GM18511 (cell line): Measurements from ENCODE around the gene TECPR2.
A peak's percentile ranks its signal among the peaks of the same experiment; 100 is the strongest.
"Not testable (repeated sequence)": the region's sequence is repeated elsewhere in the genome, so short reads cannot be mapped to it uniquely, and the experiment has no call there.

Experiments used
- ATAC-seq: cut with Tn5 transposase; IDR thresholded peaks from one replicate; pipeline ENCODE4 v1.9.1; 2021; ENCODE audit warnings: mild to moderate bottlenecking, moderate library complexity; ENCODE audit not compliant: unreplicated experiment

TECPR2 gene

DNA sequence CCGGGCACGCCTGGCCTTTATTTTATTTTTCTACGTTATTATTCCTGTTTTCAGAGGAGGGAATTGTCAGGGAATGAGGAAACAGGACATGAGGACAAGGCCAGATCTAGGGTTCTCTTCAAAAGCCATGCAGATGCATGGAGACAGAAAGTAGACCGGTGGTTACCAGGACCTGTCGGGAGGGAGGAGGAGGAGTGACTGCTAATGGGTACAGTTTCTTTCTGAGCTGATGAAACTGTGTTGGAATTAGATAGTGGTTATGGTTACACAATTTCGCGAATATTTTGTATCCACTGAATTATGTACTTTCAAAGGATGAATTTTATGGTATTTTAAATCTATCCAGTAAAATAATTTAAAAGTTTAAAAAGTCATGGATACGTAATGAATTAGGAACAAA is 31.9 kb upstream of the TECPR2 start:
- no peak for ATAC-seq

DNA sequence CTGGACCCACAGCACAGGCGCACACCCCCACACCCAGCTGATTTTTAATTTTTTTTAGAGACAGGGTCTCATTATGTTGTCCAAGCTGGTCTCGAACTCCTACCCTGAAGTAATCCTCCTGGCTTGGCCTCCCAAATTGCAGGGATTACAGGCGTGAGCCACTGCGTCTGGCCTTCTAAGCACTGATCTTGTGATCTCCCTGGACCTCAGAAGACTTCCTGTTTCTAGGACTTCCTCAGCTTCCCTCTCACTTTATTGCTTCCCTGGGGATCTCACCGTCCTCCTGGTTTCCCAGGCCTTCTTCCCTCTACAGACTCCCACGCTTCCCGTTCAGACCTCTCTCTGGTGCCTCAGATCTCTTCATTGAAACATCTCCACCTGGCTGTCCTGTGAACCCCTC is 29.4 kb upstream of the TECPR2 start:
- ATAC-seq = no peak

DNA sequence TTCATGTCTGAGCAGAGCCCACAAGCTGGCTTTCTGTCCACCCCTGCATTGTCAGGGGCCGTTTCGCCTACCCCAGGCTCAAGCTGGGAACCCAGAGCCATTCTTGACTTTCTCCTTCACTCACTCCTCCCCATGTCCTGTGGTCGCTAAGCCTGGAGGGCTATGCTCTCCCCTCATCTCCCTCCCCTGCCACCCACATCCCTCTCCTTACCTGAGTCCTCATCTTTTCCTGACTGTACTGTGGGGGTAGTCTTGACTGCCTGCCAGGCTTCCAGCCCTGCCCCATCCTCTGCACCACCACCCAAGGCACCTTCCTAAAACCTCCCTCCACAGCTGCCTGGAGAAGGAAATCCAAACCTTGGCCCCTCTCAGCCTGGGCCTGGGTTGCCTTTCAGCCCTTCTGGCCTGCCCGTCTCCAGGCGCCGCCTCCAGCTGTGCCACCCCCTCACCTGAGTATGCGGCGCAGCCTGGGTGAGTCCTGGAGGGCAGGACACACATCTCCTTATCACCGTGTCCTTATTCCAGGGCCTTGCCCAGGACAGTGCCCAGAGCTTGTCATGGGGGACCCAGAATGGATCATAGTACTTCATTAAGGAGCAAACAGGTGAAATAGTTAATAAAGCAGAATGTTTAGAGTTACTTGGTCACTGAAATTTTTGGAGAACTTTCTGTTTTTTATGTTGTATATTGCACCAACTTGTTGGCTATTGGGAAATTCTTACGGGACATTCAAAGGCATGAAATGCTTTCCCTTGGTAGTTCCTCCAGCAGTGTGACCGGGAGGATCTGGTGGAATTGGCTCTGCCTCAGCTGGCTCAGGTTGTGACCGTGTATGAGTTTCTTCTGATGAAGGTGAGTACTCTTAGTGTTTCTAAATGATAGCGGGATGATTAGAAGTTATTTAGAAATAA is 28.7 kb upstream of the TECPR2 start:
- ATAC-seq = no peak

DNA sequence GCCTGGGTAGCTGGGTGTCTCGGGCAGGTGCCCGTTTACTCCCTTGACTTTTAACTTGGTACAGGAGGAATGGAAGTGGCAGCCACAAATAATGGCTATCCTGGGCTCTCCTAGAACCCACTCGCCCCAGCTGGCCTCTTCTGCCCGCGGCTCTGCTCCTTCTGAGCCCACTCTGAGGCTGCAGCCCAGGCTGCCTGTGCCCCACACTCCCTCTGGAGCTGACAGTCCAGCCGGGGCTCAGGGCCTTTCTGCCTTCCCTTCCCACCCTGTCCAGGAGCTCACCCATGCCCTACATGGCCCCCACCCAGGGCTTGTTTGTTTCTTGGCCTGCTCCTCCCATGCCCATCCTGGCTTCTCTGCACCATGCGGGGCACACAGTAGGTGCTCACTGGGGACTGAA is 27.6 kb upstream of the TECPR2 start:
- ATAC-seq = no peak

DNA sequence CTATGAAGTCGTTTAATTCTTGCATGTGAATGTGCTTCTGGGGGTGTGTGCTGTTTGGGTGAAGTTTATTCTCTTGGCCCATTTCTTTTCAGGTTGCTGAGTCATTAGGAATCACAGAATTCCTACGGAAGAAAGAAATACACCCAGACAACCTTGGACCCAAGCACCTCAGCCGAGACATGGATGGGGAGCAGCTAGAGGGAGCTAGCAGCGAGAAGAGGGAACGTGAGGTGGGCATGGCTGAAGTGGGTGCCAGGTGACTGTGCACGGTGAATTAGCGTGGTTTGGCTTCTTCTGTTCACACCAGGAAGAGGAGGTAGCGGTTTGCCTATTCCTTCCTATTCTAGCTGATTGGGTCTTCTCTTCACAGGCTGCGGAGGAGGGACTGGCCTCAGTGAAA is 24.0 kb upstream of the TECPR2 start:
- ATAC-seq = no peak

DNA sequence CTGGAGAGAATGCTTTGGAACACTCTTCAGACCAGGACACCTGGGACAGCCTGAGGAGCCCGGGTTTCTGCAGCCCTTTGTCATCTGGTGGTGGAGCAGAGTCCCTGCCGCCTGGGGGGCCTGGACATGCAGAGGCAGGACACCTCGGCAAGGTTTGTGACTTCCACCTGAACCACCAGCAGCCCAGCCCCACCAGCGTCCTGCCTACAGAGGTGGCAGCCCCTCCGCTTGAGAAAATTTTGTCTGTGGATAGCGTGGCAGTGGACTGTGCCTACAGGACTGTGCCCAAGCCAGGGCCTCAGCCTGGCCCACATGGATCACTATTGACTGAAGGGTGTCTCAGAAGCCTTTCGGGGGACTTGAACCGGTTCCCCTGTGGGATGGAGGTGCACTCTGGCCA is 21.2 kb upstream of the TECPR2 start:
- ATAC-seq = no peak

DNA sequence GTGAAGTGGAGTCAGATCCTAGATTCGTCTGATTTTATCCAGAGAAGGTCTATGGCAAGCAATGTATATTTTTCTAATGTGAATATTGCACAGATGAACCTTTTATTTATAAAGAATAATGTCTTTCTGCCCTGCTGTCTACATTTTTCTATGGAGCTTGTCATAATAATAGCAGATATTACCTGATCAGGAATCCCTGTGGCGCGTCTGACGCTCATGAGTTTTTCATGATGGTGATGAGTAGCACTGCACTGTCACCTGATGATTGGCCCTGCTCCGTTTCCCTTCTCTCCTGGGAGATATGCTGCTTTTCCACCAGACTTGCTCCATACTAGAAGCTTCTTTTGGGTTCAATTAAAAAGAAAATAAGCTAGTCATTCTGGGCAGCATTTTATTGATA is 20.5 kb upstream of the TECPR2 start:
- ATAC-seq = no peak

DNA sequence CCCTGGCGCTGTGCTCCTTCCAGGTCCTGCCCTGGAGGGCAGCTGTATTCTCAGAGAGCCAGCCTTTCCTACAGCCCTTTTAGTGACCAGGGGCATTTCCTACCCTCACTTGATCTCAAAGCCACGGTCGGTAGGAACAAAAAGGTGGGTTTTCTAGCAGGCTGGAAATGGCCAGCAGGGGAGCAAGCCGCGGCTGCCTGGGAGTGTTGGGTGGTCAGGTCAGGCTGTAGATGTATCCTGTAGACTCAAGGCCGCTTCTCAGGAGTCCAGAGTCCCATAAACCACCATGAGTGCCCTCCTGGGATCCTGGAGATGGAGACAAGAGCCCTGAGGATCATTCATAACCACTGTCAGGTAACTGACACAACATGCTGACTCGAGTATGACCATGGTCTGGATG is 18.7 kb upstream of the TECPR2 start:
- ATAC-seq = no peak

DNA sequence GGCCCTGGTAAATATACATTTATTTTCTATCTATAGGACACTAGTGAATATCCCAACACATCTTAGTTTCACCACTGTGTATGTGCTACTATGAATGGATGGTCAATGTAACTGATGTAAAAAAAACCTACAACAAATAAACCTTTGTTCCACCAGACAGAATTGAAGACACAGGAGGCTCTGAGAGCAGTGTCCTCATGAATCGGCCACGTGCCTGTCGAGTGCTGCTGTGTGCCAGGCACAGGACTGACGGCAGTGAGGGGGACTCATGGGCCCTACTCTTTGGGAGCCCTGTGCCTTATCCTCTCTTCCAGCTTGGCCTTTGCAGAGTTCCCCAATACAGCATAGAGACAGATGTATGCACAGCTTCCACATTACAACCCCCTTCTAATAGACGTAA is 18.3 kb upstream of the TECPR2 start:
- no peak for ATAC-seq

DNA sequence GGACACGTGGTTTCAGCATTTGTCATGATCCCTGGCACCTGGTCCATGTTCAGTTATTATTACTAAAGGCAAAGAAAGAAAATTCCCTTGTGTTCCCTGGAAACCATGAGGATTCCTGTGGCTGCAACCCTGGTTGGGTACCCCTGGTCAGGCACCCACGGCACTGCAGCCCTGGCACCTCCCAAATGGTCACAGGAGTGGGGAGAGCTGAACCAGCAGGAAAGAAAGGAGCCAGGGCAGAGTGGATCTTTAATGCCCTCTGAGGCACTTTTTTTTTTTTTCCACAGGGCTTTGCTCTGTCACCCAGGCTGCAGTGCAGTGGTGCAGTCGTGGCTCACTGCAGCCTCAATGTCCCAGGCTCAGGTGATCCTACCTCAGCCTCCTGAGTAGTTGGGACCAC is 17.5 kb upstream of the TECPR2 start:
- no peak for ATAC-seq

DNA sequence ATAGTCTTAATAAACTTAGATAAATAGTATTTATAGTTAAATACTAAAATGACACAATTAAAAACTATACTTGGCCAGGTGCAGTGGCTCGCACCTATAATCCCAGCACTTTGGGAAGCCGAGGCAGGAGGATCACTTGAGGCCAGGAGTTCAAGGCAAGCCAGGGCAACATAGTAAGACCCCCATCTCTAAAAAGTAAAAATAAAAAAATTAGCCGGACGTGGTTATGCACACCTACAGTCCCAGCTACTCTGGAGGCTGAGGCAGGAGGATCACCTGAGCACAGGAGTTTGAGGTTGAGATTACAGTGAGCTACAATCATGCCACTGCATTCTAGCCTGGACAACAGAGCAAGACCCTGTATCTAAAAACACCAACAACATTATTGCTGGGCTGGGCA is 16.1 kb upstream of the TECPR2 start:
- no peak for ATAC-seq

DNA sequence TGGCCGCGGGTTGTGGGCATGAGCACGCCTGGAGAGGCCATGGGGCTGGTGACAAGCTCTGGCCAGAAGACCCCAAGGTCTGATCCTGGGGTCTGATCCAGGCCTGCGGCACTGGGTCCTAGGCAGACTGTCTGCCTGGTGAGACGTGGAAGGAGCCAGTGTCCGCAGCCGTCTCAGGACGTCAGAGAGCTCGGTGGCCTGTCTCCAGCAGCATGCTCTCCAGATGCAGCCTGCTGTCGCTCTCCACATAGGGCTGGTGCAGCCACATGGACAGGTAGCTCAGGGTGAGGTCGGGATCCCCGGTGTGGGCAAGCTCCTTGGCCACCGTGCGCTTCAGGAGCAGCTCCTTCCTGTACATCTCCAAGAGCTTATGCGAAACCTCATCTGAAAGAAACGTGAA is 14.4 kb upstream of the TECPR2 start:
- no peak for ATAC-seq

DNA sequence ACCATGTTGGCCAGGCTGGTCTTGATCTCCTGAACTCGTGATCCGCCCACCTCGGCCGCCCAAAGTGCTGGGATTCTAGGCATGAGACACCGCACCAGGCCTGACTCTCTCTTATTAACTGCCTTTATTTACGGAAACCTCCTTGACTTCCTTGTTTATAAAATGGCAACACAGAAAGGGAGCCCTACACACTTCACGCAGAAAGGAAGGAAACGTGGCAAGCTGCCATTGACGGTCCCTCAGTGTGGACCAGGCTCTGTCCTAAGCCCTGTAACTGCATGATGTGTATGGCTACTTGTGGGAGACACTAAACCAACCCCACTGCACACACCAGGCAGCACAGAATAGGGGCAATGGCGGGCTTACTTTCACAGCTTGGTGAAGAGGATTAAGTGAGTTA is 11.7 kb upstream of the TECPR2 start:
- no peak for ATAC-seq

DNA sequence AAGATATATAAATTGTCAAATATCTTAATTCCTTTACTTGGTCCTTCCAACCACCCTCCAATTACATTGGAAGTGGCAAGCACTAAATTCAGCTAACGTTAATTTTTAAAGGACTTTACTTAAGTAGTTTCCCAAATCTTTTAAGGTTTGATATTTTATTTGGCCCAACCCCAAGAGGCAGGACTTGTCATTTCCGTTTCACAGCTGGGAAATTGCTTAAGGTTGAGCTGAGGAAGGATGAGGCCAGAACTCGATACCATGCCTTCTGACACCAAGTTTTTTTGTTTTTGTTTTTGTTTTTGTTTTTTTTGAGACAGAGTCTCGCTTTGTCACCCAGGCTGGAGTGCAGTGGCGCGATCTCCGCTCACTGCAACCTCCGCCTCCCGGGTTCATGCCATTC is 11.1 kb upstream of the TECPR2 start:
- ATAC-seq = not testable (repeated sequence)

DNA sequence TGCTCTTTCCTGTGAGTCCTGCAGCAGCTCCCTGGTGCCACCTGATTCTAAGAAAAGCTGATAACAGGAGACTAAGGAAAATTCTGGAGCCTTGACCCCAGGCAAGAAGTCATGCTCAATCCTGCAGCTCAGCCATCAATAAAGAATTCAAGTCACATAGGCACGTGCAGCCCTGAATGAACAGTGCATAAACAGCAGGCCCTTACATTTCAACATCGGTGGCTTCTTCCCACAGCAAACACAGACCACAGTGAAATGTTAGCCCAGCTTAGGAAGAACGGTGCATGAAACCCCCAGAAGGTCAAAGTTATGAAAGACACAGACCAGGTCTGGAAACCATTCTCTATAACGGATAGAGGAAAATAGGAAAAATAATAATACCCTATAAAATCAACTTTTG is 10.5 kb upstream of the TECPR2 start:
- ATAC-seq = no peak

DNA sequence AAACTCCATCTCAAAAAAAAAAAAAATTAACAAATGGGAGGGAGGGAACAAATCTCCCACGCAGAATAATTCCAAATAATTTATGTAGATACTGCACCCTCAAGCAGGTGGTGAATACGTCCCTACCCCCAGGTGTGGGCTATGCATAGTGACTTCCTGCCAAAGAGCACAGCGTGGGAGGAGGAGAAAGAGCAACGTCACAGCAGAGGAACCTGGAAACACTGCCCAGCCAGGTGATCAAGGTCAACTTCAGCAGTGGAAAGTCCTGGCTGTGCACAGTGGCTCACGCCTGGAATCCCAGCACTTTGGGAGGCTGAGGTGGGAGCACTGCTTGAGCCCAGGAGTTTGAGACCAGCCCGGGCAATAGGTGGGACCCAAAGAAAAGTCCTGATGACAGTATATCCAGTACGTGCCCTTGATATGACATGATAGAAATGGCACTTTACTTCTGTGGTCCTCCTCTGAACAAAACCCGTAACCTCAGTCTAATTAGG is 9.6 kb upstream of the TECPR2 start:
- no peak for ATAC-seq

DNA sequence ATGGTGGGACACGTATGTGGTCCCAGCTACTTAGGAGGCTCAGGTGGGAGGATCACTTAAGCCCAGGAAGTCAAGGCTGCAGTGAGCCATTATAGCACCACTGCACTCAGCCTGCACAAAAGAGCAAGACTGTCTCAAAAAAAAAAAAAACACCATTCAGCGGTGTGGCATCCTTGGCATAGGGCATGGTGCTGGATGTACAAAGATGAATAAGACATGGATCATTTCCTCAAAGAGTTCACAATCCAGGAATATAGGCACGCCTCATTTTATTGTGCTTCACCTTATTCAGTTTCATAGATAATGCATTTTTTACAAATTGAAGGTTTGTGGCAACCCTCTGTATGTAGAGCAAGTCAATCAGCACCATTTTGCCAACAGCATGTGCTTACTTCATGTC is 6.5 kb upstream of the TECPR2 start:
- ATAC-seq = no peak

DNA sequence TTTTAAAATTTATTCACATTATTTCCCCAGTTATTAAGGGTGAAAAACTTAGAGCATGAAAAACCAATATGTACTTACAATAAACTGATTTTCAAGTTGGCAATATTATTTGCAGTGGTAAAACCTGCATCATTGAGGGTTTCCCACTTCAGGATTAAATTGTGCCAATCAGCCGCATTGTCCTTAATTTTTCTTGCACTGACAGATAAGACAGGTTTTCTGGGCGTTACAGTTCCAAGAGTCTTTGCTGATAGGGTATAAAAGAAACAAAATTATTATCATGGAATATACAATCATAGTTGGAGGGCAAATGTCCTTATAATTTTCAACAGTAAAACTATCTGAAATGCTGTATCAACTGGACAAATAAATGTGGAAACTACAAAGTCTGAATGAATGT is 3.4 kb upstream of the TECPR2 start:
- no peak for ATAC-seq

DNA sequence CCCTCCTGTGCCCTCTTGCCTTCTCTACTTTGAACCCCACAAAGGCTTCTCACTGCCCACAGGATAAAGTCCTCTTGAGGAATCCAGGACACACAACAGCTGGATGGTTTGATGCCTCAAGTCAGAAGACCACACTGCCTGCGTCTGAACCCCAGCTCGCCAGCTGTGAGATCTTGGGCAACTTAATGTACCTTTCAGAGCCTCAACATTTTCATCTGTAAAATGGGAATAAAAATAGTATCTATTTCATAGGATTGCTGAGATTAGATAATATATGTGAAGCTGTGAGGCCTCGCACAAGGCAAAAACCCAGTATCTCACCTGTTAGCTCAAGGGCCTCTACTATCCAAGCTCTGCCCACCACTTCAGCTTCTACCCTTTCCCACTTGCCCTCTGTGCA is 2.4 kb upstream of the TECPR2 start:
- no peak for ATAC-seq

DNA sequence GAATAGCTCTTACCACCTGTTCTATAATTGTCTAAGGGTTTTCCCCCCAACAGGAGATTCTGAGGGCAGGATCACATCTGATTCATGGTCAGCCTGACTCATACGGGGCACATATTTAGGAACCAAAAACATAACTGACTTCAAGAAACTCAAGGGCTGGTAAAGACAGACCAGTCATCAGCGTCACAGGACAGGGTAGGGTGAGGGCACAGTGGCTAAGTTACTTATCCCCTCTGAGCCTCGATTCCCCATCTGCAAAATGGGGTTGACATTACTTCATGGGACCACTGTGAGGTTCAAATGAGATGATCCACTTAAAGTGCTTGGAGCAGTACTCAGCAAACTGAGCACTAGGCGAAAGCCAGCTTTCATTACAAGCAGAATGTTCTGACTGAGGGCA is 657 bp upstream of the TECPR2 start:
- ATAC-seq = peak; percentile 46

DNA sequence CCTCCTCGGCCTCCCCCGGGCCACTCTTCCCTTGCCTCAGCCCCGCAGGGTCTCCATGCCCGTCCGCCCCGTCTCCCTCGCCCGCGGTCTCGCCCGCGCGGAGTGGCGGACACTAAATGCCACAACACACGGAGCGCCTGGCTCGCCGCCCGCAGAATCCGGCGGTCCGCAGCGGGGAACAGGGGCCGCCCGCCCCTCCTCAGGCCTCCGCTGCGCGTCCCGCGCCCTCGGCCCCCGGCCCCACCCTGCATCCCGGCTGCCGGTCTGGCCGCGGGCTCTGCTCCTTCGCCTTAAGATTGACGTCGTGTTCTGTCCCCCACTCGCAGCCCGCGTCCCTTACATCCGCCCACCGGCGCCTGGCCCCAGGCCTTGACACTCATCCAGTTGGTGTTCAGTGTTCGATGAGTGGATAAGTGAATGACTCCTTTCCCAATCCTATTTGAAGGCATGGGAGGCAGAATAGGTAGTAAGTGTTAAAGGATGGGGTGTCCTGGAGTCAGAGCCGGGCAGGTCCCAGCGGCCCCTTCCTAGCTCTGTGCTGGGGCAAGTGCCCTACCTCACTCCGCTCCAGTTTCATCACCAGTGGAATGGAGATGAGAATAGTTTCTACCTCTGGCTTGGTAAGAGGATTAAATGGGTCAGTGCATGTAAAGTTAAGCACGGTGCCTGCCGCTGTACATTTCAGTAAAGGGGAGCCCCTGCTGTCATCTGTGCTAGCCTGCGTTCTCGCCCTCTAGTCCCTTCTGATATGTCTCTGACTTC is 622 bp downstream of the TECPR2 start:
- ATAC-seq = peak; percentile 32

DNA sequence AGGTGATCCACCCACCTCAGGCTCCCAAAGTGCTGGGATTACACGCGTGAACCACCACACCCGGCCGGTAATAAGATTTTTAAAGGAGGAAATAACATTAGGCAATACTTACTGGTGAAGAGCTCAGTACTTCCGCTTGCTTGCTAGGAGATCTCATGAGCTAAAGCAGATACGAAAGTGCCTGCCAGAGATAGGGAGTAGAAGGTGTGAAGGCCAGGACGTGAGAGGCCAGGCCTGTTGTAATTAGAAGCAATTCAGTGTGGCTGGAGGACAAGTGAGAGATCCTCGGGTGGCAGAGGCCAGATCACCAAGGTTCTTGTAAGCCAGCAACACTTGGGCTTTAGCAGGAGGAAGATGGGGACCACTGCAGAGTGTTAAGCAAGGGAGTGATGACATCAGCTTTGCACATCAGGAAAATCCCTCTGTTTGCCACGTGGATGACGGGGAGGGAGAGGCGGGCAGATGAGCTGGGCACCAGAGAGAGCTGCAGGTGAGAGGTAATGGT is 7.6 kb downstream of the TECPR2 start:
- no peak for ATAC-seq
